GM13976 (cell line): ENCODE results near the gene MLC1.

ENCODE experiments used
- DNase-seq: peaks from one replicate; pipeline ENCODE4 v3.0.0; 2012; ENCODE audit warnings: low spot score
- in situ Hi-C: fragments of 300-500 bp; cut with MboI; formaldehyde crosslinking; loops from one replicate; pipeline ENCODE4 v1.12.0; 2022; ENCODE audit warnings: low sequenced_read_pairs, mixed read lengths, inconsistent platforms; ENCODE audit not compliant: unreplicated experiment
- TF ChIP-seq, protein P1 (sequence below): IDR thresholded peaks from 2 replicates; pipeline ENCODE4 v1.5.1; 2012; ENCODE audit warnings: borderline replicate concordance, mild to moderate bottlenecking; ENCODE audit not compliant: insufficient read depth; ENCODE audit errors: extremely low read depth, missing control alignments, control extremely low read depth

The MLC1 gene

DNA sequence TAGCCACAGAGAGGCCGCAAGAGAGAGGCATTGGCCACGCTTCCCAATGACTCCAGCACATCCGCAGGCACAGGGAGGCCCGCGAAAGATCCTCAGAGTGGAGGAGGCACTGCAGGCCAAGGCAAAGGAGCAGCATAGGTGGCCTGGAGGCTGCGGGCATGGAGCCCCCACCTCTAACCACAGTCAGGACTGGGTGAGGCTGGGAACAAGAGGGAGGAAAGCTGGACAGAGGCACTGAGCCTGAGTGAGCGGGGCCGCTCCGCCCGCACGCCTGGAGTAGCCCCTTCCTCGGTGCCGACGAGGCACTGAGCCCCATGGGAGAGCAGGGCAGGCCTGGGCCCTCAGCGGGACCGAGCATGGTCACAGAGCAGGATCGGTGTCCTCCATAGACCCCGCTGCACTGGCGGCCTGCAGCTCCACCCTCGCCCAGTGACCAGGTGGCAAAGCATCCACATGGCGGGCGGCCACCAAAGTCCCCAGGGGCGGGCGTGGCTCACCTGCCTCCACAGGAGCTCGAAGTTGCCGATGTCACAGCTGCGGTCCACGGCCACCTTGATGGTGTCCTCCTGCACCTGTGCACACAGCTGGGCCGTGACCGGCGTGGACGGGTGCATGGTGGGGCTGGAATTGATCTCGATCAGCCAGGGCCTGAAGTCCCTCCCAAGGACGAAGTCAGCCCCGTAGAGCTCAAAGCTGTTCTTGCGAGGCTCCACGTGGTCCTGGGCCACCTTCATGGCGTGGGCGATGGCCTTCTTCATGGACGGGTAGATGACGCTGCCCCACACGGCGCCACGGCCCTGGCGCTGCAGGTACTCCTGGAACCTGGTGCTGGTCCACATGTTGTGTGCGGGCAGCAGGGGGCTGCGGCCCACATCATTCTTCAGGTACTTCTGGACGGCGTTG lies 53.8 kb downstream of the MLC1 start:
- DNase-seq = no peak
- TF ChIP-seq, protein P1, sequence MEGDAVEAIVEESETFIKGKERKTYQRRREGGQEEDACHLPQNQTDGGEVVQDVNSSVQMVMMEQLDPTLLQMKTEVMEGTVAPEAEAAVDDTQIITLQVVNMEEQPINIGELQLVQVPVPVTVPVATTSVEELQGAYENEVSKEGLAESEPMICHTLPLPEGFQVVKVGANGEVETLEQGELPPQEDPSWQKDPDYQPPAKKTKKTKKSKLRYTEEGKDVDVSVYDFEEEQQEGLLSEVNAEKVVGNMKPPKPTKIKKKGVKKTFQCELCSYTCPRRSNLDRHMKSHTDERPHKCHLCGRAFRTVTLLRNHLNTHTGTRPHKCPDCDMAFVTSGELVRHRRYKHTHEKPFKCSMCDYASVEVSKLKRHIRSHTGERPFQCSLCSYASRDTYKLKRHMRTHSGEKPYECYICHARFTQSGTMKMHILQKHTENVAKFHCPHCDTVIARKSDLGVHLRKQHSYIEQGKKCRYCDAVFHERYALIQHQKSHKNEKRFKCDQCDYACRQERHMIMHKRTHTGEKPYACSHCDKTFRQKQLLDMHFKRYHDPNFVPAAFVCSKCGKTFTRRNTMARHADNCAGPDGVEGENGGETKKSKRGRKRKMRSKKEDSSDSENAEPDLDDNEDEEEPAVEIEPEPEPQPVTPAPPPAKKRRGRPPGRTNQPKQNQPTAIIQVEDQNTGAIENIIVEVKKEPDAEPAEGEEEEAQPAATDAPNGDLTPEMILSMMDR = no peak
- in situ Hi-C loops = loop anchor here (5.0 to 25.0 kb wide), 2 partner anchors 99 to 269 kb away; no protein-coding TSS in a partner anchor

DNA sequence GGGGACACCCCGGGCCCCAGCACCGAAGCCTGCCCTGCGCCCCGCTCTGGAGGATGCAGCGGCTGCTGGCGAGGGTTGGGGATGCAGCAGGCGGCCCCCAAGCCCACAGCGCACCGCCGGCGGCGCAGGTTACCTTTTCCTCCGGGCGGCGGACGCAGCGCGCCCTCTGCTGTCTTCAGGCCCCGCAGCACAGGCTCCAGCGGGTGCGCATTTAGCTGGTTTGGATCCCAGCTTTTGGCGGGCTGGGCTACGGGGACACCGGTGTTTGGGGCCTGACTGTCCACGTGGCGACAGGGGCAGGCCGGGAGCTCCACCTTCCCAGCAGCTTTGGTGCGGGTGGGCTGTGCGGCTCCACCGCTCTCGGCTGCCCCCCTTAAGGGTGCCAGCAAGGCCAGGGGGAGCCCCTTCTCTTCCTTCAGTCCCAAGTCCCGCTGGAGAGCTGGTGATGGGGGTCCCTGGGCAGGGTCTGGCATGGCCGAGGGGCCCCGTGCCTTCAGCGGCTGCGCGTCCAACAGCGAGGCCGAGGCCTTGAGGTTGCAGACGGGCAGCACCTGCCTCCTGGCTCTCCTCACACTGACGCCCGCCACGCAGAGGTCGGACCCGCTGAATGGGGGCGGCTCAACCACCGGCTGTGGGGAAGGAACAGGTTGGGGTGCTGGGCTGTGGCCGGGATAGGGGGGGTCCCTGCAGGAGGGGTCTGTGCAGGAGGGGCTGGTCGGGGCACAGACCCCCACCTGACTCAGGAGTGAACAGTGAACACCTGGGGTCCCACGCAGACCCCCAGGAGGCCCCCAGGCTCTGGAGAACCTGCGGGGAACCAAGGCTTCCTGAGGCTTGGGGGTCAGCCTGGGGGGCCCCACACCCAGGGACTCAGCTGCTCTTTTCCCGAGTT lies 54.7 kb downstream of the MLC1 start:
- in situ Hi-C loops = loop anchor here (5.0 to 25.0 kb wide), 2 partner anchors 98 to 268 kb away; no protein-coding TSS in a partner anchor
- DNase-seq = peak; percentile 97
- TF ChIP-seq, protein P1 = peak; percentile 87

DNA sequence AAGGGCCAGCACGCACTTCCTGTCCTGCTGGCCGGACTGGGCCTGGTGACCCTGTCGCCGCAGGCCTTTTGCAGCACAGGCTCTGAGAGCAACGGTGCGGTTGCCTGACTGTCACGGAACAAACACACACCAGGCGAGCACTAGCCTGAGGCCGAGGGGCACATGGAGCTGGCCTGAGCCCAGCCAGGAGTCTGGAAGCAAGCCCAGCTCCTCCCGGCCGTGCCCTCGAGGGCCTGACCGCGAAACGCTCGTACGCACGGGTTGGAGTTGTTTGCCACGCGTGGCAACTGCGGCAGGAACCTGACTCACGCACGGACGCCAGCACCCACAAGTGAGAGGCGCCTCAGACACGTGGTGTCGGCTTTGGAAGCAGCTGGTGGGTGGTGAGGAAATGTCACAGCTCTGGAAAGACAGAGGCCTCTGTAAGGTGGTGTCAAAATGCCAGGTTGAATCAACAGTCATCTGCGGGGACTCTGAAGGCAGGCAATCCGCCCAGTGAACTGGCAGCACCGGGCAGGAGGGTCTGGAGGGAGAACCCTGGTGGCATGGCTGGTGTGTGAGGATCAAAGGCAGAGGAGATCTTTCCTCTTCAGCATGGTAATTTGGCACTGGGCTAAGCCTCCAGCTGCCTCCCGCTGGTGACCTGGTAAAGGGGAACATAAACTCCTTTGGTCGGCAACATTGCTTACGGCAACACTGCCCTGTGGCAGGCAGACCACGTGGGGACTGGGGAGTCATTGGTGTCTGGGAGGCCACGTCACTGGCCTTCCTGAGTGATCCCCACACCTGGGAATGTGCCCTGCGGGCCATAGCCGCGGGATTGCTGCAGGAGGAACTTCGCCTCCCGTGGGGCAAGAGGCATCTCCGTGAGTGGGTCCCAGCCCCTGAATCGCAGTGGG lies 57.3 kb downstream of the MLC1 start:
- TF ChIP-seq, protein P1 = no peak
- peak; percentile 47 for DNase-seq
- in situ Hi-C loops = loop anchor here (25.0 kb wide), 1 partner anchor 266 kb away; no protein-coding TSS in a partner anchor

DNA sequence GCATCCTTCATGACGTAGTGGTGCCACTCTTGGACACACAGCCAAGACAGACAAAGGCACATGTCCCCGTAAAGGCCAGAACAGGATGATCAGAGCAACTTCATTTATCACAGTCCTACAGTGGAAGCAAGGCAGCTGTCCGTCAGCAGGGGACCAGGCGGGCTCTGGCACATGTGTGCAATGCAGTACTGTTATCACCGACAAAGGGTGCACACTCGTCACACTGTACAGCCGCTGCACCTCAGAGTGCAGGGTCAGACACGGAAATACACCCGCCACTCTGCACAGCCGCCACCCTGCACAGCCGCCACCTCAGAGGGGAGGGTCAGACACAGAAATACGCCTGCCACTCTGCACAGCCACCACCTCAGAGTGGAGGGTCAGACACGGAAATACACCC lies 59.2 kb downstream of the MLC1 start:
- TF ChIP-seq, protein P1 = no peak
- in situ Hi-C loops = loop anchor here (25.0 kb wide), 1 partner anchor 264 kb away; no protein-coding TSS in a partner anchor
- DNase-seq = no peak

DNA sequence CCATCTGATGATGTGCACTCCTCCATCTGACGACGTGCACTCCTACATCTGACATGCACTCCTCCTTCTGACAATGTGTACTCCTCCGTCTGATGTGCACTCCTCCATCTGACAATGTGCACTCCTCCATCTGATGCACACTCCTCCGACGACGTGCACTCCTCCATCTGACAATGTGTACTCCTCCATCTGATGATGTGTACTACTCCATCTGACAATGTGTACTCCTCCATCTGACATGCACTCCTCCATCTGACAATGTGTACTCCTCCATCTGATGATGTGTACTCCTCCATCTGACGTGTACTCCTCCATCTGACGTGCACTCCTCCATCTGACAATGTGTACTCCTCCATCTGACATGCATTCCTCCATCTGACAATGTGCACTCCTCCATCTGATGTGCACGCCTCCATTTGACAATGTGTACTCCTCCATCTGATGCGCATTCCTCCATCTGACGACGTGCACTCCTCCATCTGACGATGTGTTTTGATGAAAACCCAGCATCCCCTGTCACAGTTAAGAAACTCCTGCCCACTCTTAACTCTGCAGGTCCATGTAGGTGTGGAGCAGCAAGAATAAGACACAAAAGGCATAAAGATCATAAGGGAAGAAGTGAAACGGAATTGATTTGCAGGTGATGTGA lies 62.9 kb downstream of the MLC1 start:
- no peak for DNase-seq
- TF ChIP-seq, protein P1 = no peak
- in situ Hi-C loops = no loop called here

DNA sequence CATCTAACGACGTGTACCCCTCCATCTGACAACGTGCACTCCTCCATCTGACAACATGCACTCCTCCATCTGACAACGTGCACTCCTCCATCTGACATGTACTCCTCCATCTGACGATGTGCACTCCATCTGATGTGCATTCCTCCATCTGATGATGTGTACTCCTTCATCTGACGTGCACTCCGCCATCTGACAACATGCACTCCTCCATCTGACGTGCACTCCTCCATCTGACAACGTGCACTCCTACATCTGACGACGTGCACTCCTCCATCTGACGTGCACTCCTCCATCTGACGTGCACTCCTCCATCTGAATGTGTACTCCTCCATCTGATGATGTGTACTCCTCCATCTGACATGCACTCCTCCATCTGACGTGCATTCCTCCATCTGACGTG lies 64.6 kb downstream of the MLC1 start:
- TF ChIP-seq, protein P1 = no peak
- no peak for DNase-seq
- in situ Hi-C loops = no loop called here
